Activated T-cell treated with anti-CD3 and anti-CD28 coated beads for 48 hours (primary cell): ENCODE data around the gene GLIS1.

Experiments
- DNase-seq: peaks from one replicate; pipeline ENCODE4 v3.0.0-alpha.2; 2020; ENCODE audit warnings: low read depth

Gene GLIS1

DNA sequence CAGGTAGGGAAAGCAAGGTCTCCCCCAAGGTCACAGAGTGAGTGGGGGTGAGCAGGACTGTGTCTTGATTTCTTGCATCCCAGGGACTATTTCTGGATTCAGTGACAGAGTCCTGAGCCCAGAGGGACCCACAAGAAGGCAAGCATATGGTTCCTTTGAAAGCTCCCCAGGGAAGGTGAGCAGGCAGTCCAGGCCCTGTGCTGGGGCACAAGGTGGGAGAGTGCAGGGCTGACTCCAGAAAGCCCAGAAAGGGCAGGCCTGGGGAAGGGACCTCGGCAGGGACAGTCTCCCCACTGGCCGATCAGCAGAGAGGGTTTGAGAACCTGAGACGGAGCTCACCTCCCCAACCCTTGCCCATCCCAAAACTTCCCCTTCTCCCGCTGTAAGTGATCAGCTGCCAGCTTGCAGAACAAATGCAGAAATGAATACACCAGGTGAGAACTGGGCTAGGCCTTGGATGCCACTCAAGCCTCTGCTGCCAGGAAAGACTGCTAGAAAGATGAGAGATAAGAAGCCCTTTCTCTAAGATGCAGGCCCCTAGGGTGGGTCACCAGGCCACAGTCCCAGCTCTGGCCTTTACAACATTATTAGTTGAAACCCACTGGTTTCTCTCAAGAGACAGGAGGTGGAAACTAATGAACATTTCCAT, 121.0 kb downstream of the GLIS1 start:
- no peak for DNase-seq

DNA sequence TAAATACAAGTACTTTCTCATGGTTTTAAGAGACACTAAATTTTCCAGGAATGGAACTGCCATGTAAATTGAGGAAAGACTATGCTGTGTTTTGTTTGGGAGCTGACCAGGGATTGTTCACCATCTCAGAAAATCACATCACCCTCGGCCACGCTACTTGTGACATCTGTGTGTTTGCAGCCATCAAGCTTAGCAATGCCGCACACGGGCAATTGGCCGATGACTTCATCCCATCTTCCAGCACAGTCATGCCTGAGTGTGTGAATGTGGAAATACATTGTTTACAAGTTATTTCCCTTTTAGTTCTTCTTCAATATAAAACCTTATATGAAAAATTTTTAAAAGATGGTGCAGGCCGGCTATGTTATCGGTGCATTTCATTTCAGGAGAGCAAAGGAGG, 121.6 kb downstream of the GLIS1 start:
- no peak for DNase-seq

DNA sequence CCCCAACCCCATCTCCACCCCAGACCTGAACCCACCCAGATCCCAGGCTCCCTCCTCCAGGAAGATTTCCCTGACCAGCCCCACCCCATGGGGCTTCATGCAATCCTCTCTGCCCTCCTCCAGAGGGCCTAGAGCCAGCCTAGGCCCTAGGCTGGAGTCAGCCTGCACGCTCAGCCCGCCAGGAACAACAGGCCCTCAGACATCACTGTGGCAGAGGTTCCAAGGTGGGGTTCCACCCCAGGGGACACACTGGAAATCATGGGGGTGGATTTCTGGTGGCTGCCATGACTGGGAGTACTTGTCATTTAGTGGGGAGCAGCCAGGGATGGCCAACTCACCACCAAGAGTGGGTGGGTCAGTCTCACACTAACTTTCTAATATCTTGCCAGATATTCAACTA, 122.0 kb downstream of the GLIS1 start:
- no peak for DNase-seq

DNA sequence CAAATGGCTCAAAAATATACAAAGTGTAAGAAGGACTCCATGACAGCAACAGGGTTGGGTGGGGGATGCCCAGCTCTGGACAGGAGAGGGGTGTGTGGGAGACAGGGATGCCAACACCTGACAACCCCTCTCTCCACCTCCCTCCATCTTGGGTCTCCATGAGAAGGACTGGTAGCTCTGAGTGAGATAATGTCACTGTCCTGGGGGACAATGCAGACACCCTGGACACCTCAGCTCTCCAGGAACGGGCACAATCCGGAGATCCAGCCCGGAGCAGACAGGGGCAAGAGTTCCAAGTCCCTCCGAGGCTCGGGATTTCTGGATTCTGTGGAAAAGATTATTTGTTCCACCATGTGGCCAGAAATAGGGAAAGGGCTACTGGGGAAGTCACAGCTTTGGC, 122.5 kb downstream of the GLIS1 start:
- no peak for DNase-seq

DNA sequence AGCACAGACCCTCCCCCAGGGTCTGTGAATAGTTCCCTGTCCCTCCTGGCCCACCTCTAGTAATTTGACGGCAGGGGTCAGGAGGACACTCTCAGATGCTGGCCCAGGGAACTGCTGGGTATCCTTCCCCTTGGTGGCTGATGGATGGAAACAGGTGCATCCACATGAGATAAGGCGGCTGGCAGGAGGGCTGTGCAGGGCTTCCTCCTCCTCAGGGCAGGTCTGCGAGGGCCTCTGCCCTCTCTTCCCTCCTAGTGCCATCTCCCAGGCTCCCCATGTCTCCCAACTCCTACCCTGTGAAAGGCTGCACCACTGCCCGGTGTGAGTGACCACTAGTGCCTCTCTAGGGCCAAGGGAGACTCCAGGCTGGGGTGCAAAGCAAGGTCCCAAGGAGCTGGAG, 123.9 kb downstream of the GLIS1 start:
- DNase-seq, result no peak

DNA sequence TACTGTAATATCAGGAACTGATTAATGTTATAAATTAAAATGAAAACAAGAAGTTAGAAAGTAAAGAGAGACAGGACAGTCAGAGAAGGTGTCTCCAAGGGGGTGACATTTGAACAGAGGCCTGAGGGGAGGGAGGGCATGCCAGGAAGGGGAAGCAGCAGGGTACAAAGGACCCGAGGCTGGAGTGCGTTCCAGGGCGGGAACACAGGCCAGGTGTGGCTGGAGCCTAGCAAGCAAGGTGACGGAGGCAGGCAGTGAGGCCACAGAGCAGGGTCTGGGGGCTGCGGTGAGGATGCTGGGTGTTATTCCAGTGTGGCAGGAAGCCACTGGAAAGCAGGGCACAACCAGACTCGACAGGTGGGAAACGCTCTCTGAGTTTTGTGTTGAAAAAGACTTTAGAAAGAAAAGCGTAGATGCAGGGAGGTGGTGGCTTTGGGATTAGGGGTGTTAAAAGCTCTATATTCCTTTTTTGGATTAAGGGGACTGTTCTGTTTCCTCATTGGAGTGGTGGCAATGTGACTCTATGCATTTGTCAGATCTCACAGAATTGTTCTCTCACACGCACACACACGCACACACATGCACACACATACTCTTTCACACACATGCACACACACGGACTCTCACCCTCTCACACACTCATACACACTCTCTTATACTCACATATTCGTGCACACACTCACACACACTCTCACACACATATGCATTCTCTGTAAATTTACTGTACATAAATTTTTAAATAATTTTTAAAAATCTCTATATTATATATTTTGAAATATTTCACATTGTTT, 124.5 kb downstream of the GLIS1 start:
- no peak for DNase-seq

DNA sequence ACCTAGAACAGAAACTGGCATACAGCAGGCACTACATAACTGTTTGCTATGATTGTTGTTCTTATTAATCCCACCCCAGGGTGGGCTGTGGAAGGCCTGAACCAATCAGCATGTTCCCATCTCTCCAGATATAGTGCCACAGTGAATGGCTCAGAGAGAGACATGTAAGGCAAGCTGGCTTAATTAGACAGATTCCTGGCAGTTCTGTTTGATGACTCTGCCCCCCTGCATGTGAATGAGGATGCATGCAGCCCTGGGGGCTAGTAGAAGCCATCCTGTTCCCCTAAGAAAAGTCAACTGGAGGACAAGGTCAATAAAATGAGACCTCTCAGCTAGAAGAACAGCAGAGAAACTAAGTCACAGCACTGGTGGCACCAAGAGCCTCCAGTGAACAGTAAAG, 130.3 kb downstream of the GLIS1 start:
- no peak for DNase-seq

DNA sequence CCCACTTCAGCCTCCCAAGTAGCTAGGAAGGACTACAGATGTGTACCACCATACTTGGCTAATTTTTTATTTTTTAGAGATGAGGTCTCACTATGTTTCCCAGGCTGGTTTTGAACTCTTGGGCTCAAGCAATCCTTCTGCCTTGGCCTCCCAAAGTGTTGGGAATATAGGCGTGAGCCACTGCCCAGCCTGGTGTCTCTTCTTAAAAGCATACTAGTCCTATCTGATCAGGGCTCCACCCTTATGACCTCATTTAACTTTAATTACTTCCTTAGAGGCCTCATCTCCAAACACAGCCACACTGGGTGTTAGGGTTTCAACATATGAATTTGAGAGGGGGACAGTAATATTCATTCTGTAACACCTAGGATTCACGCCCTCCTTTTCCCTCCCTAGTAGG, 130.9 kb downstream of the GLIS1 start:
- DNase-seq, result no peak

DNA sequence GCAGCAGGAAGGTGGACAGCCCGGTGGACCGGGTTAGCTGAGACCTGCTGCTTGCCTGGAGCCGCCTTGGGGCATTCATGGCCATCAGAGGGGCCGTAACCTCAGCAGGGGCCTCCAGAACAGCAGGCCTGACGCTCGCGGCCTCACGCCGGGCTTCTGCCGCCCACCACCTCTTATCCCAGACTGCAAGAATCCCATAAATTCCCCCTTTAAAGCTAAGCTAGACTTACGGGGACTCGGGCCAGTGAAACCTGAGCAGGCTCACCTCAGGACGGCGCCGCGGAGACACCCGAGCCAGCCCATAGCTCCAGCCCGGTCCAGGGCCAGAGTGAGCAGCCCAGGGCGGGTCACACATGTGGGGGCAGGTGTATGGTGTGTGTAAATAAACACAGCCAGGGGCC, 132.3 kb downstream of the GLIS1 start:
- no peak for DNase-seq

DNA sequence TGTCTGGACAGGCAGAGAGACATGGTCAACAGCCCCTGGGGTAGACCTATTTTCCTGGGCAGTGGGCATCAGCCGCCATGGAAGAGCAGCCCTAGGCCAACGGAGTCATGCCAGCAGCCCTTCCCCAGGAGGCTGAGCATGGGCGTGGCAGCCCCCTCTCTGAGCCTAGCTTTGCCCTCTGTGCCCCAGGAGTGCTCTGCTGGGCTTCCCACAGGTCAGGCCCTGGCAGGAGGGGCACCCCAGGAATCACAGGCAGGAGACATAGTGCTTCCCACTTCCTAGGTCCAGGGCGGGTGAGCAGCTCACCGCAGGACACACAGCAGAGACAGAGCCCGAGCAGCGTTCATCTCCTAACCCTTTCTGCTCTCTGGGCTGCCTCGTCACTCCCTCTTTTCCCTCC, 132.8 kb downstream of the GLIS1 start:
- no peak for DNase-seq

DNA sequence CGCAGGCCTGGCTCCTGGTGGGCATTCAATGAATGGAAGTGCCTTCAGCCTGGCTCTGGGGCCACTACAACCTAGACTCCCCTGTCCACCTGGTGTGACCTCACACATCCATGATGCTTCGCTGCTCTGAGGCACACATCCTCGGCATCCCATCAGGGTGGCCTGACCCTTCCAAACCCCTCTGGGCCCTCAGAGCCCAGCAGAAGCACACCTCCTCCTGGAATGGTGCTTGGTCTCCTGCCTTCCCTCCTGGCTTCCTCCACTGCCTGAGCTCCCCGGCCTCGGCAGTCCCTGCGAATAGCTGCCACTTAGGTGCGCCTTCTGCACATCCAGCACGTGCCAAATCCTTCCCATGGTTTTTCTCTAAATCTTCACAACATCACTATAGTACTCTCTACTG, 133.8 kb downstream of the GLIS1 start:
- no peak for DNase-seq

DNA sequence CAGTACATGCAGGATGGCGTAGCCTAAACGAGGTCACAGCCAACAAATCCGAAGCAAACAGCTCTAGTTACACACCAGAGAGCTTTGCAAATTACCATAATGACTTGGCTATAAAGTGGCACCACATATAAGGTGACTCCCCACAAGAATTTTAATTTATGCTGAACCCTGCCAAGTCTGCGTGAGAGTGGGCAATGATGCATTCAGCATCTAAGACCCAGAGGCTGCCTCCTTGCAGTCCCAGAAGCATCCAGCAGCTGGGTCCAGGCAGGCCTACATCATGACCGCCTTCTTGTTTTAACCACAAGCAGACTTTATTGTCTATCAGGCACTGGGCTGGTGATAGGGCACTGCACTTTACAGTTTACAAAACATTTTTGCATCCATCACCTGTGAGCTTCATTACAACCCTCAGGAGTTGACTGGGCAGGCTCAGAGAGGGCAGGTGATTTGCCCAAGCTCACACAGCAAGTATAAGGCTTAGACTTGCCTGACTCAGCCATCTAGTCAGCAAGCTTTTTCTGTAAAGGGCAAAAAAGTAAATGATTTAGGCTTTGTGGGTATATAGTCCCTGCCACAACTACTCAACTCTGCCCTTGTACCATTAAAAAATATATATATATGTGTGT, 134.6 kb downstream of the GLIS1 start:
- DNase-seq, result no peak

DNA sequence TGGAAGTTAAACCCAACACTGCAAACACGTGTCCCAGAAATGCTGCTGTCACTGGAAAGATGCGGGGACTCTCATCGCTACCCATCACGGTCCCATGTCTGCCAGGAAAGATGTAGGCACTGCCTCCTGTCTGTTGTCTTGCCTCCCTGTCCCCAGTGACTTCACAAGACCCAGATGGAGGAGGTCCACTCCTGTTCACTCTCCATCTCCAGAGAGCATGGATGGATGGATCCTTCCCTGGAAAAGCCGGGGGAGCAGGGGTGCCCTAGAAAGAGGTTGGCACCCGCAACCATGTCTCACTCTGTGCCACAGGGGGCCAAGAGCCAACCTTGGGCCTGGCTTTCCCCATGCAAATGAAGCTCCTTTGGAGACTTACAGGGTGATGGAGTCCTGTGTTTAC, 135.5 kb downstream of the GLIS1 start:
- DNase-seq, result no peak

DNA sequence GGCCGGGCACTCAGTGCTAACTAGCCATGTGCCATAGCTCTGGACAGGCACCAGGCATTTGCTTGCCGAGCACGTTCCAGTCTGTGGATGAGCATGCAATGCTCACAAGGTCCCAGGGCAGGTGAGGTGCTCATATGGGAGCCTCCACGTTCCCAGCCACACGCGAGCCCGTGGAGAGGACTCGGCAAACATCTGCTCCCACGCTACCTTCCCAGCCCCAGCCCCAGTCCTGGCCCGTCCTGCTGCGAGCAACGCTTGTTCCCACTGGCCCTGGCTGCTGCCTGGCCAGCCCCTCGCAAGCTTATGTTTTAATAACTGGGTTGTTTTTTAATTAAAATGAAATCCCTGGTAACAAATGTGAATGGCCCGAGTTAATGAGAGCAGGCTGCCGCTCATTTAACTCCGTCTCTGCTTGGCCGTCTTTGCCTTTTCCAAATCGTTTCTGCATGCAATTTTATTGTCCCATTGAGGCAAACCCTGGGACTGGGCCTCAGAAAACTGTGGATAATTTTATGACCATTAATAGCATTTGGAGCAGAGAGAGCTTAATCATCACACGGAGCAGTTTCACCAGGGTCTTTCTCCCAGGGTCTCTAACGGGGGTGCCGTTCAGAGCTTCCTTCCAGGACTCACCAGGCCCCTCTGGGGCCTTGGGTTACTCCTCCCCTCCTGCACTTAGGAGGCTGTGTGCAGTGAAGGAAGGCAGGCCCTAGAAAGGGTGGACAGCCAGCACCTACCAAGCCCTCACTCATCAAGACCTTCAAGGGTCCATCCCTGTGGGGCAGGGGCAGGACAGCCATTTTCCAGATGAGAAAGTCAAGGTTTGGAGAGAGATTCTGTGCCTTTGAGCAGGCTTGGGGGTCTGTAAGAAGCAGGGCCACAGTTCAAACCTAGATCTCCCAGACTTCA, 136.8 kb downstream of the GLIS1 start:
- DNase-seq, result no peak

DNA sequence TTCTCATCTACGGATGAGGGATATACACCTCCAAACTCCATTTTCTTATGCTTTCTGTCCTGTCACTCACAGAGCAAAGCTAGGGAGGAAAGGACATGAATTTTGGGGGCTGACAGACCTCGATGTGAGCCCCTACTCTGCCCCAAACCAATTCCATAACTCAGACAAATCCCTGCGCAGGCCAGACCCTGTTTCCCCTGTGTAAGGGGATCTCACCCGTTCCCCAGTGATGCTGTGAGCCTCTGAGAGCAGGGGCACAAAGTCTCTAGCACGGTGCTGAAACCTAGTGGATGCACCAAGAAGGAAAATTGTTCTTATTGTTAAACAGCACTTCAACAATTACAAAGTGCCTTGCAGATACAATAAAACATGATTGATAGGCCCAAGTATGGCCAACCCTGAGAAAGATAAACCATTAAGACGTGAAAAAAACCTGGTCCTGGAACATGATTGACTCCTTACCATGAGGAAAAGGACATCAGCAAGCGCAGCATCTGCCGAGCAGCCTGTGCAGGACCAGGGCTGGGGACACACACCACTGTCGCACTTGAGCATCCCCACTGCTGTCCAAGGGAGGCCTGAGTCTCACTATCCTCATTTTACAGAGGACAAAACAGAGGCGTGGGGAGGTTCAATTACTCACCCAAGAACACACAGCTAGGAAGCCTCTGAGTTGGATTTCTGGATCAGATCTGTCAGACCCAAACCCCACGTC, 137.8 kb downstream of the GLIS1 start:
- no peak for DNase-seq

DNA sequence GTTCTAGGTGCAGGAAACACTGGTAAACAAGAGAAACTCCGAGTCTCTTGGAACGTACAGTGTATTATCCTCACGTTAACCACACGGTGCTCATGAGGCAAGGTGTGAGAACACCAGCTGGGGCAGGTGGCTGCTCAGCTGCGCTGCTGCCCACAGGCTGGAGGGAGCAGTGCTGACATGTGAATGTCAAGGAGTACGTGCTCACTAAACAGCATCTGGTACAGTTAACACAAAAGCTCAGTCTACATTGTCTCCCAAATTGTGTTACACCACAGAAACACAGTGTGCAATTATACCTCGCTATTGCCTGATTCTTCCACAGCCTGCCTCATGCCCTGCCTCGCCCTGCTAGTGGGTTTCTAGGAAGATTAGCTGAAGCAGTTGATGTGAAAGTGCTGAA, 138.4 kb downstream of the GLIS1 start:
- no peak for DNase-seq

DNA sequence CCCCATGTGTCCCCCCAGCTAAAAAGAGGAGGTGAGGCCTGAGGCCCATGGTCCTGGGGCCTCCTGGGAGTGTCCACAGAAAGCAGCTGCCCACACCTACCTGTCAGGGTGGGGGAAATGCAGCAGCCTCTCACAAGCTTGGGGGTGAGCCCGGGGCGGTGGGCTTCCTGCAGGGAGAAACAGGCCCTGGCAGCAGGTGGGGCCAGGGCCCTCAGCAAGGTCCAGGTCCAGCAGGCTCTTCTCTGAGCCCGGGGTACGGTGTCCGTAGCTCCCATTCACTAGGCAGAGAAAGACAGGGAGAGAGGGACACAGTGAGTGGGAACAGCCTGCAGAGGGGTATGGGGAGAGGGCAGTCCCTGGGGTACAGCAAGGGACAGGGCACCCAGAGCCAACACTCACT, 139.0 kb downstream of the GLIS1 start:
- DNase-seq, result no peak

DNA sequence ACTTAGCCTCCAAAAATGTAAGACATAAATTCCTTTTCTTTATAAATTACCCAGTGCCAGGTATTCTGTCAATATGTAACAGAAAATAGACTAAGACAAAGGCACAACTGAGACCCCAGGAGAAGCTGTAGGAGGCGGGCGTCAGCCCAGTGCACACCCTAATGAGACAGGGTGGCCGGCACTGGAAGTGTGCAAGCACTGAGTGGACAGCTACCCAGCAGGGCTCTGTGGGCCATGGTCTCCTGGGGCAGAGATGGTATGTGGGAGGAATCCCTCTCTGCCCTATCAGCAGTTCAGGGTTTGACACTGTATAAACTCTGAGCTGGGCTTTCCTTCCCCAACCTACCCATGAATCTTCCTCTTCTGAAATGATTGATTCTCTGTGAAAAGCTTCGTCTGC, 139.5 kb downstream of the GLIS1 start:
- no peak for DNase-seq

DNA sequence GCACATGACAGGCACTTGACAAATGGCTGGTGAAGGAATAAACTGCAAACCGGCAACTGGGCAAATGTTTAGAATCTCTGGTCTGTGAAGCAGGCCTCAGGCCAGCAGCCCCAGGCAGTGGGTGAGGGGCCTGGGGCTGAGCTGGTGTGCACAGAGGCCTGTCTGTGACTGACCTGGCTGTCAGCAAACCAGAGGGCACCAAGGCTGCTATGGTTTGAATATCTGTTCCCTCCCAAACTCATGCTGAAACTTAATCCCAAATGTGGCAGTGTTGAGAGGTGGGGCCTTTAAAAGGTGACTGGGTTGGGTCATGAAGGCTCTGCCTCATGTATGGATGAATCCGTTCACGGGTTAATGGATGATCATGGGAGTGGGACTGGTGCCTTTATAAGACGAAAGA, 140.0 kb downstream of the GLIS1 start:
- no peak for DNase-seq

DNA sequence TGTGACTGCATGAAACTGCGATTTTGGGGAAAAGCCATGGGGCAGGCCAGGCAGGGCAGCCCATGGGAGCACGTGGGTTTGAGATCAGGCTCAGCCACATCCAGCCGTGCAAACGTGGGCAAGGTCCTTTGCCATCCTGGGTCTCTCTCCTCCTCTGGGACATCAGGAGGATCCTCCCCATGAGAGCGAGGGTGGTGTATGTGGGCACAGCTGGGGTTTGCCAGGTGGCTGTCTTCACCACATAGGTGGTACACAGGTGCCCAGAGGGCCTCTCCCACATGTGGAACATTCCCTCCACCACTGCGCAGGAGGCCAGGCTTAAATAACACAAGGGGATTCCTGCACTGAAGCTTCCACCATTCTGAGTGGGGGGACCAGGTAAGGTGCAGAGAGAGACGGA, 143.1 kb downstream of the GLIS1 start:
- no peak for DNase-seq

DNA sequence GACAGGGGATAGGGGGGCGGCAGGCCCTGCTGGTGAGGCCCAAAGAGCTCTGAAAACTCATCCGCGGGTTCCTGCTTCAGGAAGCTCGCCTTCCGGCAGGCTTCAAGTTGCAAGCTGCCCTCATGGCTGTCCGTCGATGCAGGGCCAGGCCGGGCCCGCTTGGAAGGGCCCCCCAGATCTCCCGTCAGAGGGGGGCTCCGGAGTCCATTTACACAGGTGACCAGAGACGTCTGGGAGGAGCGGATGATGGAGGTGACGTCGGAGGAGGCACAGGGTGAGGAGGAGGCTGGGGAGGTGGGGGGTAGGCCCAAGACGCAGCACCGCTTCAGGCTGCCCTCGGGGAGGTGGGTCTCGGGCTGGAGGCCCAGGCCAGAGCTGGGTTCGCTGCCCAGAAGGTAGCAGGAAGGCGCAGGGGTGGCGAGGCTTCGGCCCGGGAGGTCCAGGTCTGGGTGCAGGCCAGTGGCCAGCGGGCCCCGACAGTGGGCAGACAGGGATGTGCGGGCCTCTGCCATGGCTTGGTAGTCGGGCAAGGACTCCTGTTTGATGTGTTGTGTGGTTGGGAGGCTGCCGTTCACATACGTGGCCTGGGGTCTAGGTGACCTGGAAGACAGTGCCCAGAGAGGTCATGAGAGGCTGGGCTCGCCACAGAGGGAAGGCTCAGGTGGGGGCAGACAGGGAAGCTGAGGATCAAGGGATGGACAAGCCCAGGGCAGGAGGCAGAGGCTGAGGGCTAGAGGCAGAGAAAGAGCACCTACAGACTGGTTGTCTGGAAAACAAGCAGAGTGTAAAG, 144.4 kb downstream of the GLIS1 start:
- DNase-seq, result no peak
